MM.1S (cell line): ENCODE measurements around the gene CD47.

Experiments used
- EZH2 ChIP-seq: fragments of 300-600 bp; sonication (generic); optimal IDR thresholded peaks from 2 replicates; pipeline ENCODE3; 2017; ENCODE audit warnings: low read depth, mild to moderate bottlenecking, antibody characterized with exemption, low read length, mixed read lengths
- TF ChIP-seq, protein P1 (sequence below): fragments of 300-600 bp; sonication (generic); IDR thresholded peaks from 2 replicates; pipeline ENCODE4 v1.5.1; 2016; ENCODE audit warnings: antibody characterized with exemption, low read length, mixed read lengths

DNA sequence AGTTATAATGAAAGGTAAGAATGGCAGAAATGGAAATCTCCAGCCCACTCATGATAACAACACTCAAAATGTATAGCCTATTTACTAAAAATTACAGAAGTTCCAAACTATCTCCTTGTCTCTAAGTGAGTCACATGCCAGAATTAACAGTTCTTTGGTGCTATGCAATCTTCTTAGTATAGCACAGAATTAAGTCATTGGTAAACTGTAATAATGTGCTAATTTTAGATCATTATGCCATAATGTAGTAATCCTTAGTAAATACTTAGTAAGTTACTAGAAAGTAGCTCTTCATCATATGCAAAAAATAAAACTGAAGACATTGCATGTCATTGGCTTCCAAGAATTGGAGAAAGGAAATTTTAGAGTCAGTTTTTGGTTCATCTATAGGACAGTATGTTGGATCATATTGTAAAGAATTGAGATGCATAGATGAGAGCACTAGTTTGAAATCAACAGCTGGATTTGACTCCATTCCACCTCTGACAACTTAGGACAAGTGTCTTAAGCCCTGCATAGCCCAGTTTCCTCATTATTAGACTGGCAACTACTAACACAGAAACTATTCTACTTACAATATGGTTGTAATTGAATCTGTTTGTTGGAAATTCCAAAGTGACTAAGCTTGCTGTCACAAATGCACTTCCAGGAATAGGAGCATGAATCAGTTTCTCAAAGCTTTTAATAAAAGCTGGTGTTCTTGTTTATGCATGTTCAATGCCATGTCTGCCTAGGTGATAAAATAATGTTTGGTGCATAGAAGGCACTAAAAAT, 40.1 kb upstream of the CD47 start:
- TF ChIP-seq, protein P1, sequence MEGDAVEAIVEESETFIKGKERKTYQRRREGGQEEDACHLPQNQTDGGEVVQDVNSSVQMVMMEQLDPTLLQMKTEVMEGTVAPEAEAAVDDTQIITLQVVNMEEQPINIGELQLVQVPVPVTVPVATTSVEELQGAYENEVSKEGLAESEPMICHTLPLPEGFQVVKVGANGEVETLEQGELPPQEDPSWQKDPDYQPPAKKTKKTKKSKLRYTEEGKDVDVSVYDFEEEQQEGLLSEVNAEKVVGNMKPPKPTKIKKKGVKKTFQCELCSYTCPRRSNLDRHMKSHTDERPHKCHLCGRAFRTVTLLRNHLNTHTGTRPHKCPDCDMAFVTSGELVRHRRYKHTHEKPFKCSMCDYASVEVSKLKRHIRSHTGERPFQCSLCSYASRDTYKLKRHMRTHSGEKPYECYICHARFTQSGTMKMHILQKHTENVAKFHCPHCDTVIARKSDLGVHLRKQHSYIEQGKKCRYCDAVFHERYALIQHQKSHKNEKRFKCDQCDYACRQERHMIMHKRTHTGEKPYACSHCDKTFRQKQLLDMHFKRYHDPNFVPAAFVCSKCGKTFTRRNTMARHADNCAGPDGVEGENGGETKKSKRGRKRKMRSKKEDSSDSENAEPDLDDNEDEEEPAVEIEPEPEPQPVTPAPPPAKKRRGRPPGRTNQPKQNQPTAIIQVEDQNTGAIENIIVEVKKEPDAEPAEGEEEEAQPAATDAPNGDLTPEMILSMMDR, result no peak
- no peak for TF ChIP-seq EZH2
